HTERT RPE-1 (cell line): ENCODE data around the gene GASK1A.
"Not testable (repeated sequence)": the region's sequence is repeated elsewhere in the genome, so short reads cannot be mapped to it uniquely, and the experiment has no call there.

Experiments
- in situ Hi-C: fragments of 300-500 bp; cut with MboI; formaldehyde crosslinking; loops from 4 replicates; pipeline ENCODE4 v1.14.3; 2020; ENCODE audit warnings: low sequenced_read_pairs

The GASK1A gene

DNA sequence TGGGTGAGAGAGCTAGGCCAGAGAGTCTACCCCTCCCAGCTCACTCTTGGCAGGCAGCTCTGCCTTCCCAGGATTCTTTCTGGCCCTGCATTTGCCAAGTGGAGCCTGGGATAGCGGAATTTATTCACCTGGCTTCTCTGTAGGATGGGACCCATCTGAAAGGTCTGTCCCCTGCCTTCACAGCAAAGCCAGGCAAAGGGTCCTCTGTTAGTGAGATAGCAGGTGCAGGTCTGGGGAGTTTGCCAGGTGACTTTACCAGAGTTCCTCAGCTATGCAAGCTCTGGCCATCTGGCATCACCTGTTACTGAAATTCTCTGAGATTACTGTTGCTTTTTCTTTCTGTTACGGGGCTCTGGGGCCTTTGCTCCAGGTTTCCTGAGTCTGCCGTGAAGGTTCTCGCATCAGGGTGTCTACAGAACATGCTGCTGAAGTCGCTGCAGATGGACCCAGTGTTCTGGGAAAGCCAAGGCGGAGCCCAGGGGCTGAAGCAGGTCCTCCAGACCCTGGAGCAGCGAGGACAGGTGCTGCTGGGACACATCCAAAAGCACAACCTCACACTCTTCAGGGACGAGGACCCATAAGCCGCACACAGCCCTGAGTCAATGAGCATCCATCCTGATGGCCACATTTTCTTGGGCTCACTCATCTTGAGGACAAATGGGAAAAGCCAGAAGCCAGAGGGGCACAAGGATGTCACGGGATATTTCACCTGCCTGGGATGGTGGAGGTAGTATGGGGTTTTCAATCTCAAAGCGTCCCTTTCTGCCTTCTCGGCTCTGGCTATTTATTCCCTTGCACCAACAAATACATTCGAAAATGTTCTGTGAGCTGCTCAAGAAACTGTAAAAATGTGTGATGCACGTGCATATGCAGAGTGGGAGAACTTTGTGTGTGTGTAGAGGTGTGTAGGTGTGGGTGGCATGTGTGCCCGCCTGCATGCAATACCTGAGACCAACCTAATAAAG, 77.0 kb downstream of the GASK1A start:
- in situ Hi-C loops = no loop called here

DNA sequence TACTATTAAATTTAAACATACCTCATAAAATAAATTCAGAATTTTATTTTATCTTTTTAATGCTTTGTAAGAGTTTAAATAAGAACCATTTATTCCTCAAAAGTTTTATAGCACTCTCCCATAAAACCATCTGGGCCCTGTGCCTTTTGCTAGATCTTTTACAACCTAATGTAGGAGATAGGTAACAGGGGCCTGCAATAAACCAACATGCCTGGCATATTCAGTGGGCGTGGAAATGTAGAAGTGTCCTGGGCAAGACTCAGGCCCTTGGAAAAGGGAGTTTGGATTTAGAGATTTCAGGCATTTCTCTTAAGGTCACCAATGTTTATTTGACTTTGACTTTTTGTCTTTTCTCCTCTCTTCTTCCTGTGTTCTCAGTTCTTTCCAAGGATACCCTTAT, 80.3 kb downstream of the GASK1A start:
- in situ Hi-C loops = no loop called here

DNA sequence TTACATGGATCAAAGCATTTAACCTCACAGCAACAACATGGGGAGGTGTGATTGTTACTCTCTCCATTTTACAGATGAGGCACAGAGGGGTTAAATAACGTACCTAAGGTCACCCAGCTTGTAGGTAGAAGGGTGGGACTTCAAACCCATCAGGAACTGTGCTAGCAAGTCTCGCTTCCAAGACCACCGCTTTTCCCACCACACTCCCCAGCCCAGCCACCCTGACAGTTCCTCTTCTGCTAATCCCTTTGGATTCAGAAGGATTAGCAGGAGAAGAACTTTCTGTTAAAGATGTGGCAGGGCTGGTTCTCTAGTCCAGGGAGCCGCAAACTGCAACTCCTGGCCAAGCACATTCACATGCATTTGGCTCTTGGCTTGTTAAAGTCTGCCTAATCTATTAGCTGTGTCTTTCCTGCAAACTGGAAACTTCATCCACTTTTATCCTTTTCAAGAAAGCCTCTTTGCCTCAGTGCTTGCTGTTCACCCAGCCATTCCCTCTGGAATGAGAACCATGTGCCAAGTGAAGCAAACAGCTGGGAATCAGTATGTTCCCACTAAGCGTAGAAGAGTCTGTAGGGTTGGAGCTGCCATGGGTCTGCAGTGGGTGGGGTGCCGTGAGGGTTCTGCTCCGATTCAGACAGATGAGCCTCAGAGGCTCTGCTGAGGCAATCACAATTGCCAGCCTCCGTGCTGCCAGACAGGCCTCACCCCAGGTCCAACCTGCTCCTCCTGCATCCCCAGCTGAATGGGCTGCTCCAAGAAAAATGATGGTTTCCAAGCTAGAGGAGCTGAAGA, 82.2 kb downstream of the GASK1A start:
- in situ Hi-C loops = no loop called here

DNA sequence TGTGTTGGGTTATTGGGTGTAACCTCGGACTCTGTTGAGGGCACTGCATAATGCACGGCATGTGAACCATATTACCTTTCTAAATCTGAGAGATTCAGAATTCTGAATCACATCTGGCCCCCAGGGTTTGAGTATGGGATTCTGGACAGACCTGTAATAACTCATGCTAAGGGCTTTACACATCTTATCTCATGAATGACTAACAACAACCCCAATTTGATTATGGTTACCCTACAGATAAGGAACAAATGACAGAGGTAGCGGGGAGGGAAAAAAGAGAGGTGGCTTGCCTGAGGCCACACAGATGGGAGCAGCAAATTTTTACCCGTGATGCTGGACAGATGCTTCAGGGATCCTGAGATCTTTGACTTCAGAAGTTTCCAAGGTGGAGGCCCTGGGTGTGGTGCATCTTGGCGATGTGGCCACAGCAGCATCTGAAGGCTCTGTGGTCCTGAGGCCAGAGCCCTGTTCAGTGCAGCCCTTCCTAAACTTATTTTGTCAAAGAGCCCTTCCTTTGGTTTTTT, 83.0 kb downstream of the GASK1A start:
- in situ Hi-C loops = no loop called here

GRCh38 chr3:43062564-43063040, 83.5 kb downstream of the GASK1A start:
- in situ Hi-C loops = no loop called here

- in situ Hi-C loops = no loop called here
Observed at GRCh38 chr3:43063114-43063513, 84.0 kb downstream of the GASK1A start.

GRCh38 chr3:43070670-43071069, 91.6 kb downstream of the GASK1A start:
- in situ Hi-C loops = not testable (repeated sequence)

- in situ Hi-C loops = no loop called here
Observed at GRCh38 chr3:43071313-43071893, 92.3 kb downstream of the GASK1A start.

DNA sequence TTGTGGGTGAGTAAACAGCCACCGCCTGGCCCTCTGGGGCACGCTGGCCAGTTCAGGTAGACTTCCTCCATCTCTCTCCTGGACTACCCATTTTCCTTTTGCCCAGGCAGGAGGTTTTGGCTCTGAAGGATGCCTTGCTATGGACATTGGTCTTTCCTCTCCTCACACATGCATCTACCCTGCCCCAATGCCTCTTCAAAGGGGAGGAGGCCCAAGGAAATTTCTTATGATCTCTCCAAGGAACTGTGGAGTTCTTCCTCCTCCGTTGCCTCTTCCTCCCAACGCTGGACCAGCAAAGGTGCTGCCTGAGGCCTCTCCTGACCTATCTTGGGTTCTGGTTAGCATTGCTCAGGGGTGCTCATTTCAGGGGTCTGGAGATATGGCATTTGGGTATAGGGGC, 93.2 kb downstream of the GASK1A start:
- in situ Hi-C loops = no loop called here

GRCh38 chr3:43073116-43073835, 94.2 kb downstream of the GASK1A start:
- in situ Hi-C loops = no loop called here

GRCh38 chr3:43073836-43074220, 94.7 kb downstream of the GASK1A start:
- in situ Hi-C loops = no loop called here

DNA sequence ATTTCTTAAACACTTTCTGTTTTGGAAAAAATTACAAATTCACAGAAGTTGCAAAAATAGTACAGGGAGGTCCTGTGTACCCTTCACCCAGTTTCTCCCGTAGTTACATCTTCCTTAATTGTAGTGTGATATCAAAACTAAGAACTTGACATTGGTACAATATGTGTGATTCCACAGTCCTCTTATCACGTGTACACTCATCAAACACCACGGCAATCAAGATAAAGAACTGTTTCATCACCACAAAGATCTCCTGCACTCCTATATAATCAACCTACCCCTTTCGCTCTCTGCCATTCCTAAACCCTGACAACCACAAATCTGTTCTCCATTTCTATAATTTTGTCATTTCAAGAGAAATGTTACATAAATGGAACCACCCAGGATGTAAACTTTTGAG, 95.4 kb downstream of the GASK1A start:
- in situ Hi-C loops = no loop called here

DNA sequence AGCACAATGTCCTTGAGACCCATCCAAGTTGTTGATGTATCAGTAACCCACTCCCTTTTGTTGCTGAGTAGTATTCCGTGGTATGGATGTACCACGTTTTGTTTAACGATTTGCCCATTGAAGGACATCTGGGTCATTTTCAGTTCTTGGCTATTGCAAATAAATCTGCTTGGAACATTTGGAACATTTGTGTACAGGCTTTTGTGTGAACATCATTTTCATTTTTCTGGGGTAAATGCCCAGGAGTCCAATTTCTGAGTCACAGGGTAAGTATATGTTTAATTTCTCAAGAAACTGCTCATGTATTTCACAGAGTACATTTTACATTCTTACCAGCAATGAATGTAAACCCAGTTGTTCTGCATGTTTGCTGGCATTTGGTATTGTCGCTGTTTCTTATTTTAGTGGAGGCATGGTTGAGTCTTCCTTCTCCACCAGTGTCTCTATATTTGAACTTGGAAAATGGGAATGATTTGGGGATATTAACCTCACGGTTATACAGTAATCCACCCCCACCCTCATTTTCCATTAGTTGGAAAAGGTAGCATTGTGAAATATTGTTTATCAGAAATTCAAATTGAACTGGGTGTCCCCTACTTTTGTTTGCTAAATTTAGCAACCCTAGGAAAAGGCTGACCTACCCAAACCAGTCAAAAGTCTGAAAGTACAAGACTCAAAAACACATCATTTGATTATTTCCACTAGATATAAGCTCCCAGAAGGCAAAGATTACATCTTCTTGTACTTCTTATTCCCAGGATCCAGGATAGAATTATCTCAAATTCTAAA, 96.0 kb downstream of the GASK1A start:
- in situ Hi-C loops = no loop called here

DNA sequence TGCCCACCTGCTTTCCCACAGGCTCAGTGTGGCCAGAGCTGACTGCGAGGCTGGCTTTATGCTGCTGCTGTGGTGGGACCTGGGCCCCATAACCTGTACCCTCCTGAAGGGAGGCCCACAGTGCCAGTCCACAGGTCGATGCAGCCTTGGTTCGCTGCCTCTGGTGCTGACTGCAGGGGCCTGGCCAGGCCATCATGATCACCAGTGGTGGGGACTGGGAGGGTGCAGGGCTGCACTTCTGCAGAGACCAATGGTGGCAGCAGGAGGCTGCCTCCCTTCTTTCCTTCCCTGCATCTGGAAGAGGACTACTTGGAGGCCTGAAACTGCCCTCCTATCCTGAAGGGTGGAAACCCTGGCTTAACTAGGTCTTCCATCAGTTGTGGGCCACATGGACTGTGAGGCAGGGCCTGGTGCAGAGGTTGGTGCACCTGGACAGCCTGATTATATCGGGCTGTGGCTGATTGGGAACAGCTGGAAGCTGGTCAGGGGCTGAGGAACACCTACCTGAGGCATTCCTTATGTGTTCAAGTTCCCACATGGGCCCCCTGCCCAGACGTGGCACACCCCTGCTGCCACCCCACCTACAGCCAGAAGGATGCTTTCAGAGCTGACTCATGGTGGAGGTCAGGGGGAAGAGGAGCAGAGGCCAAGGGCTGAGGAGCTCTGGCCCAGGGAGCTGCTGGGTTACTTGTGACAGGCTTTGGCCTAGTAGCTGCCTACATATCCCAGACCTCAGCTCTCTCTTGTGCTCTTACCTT, 97.0 kb downstream of the GASK1A start:
- in situ Hi-C loops = no loop called here

DNA sequence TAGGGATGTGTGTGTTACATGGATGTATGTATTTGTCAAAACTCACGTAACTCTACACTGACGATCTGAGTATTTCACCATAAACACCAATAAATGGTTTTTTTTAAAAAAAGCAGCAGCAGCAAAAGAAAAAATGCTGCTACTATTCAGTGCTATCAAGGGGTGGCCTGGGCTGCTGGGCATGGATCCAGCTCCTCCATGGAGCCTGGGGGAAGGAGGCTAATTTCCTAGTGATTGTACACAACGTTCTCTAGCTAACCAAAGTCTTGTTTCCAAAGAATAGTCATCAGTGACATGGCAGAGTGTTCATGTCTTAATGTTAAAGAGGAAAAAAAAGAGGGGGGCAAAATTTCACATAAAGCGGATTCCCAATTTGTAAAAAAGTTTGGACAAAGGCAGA, 97.7 kb downstream of the GASK1A start:
- in situ Hi-C loops = no loop called here

GRCh38 chr3:43077261-43077660, 98.2 kb downstream of the GASK1A start:
- in situ Hi-C loops = no loop called here

GRCh38 chr3:43077707-43078106, 98.6 kb downstream of the GASK1A start:
- in situ Hi-C loops = no loop called here

GRCh38 chr3:43079536-43080332, 100.6 kb downstream of the GASK1A start:
- in situ Hi-C loops = no loop called here
